HEK293T (cell line): ENCODE results near the gene DLD.

Experiments
- CTCF ChIA-PET: fragments of 350-600 bp; formaldehyde crosslinking; extraction: SDS; loops from one replicate; lab custom pipeline; 2021; ENCODE audit warnings: antibody characterized with exemption, inconsistent platforms; lab: Yijun Ruan, JAX
- POLR2A ChIA-PET: fragments of 350-600 bp; formaldehyde crosslinking; extraction: SDS; loops from one replicate; lab custom pipeline; 2020; ENCODE audit warnings: antibody characterized with exemption, inconsistent platforms; lab: Yijun Ruan, JAX
- DNase-seq: peaks from one replicate; pipeline ENCODE4 v3.0.0; 2012; ENCODE audit warnings: mixed read lengths; ENCODE audit errors: extremely low spot score
- ARNT ChIP-seq: fragments of 450-650 bp; IDR thresholded peaks from 2 replicates; pipeline ENCODE4 v1.6.1; 2017; ENCODE audit warnings: mild to moderate bottlenecking
- BHLHE40 ChIP-seq: fragments of 450-650 bp; IDR thresholded peaks from 2 replicates; pipeline ENCODE4 v1.6.1; 2016; ENCODE audit warnings: mild to moderate bottlenecking, moderate library complexity, borderline replicate concordance
- CTBP1 ChIP-seq: fragments of 450-650 bp; IDR thresholded peaks from 2 replicates; pipeline ENCODE4 v1.6.1; 2016; ENCODE audit warnings: borderline replicate concordance
- ELF4 ChIP-seq: fragments of 450-650 bp; IDR thresholded peaks from 2 replicates; pipeline ENCODE4 v1.6.1; 2017; ENCODE audit warnings: antibody characterized with exemption
- FOXA1 ChIP-seq: fragments of 450-650 bp; IDR thresholded peaks from 2 replicates; pipeline ENCODE4 v1.6.1; 2016; ENCODE audit warnings: mild to moderate bottlenecking
- FOXK2 ChIP-seq: fragments of 450-650 bp; IDR thresholded peaks from 2 replicates; pipeline ENCODE4 v1.6.1; 2016; ENCODE audit warnings: mild to moderate bottlenecking
- FOXM1 ChIP-seq: fragments of 450-650 bp; IDR thresholded peaks from 2 replicates; pipeline ENCODE4 v1.6.1; 2017; ENCODE audit warnings: mild to moderate bottlenecking, borderline replicate concordance
- HDGF ChIP-seq: fragments of 450-650 bp; IDR thresholded peaks from 2 replicates; pipeline ENCODE4 v1.6.1; 2017; ENCODE audit warnings: antibody characterized with exemption, borderline replicate concordance
- L3MBTL2 ChIP-seq: fragments of 450-650 bp; conservative IDR thresholded peaks from 2 replicates; pipeline ENCODE4 v1.6.1; 2016; ENCODE audit warnings: mild to moderate bottlenecking
- LEF1 ChIP-seq: fragments of 450-650 bp; IDR thresholded peaks from 2 replicates; pipeline ENCODE4 v1.6.1; 2017; ENCODE audit warnings: mild to moderate bottlenecking, borderline replicate concordance
- NFRKB ChIP-seq: fragments of 450-650 bp; IDR thresholded peaks from 2 replicates; pipeline ENCODE4 v1.6.1; 2016; ENCODE audit warnings: mild to moderate bottlenecking, moderate library complexity
- PKNOX1 ChIP-seq: fragments of 450-650 bp; IDR thresholded peaks from 2 replicates; pipeline ENCODE4 v1.6.1; 2016
- SP1 ChIP-seq: fragments of 450-650 bp; IDR thresholded peaks from 2 replicates; pipeline ENCODE4 v1.6.1; 2017
- SUZ12 ChIP-seq: fragments of 450-650 bp; IDR thresholded peaks from 2 replicates; pipeline ENCODE4 v1.6.1; 2016; ENCODE audit warnings: mild to moderate bottlenecking
- TARDBP ChIP-seq: fragments of 450-650 bp; IDR thresholded peaks from 2 replicates; pipeline ENCODE4 v1.6.1; 2016
- ZNF384 ChIP-seq: fragments of 450-650 bp; IDR thresholded peaks from 2 replicates; pipeline ENCODE4 v1.6.1; 2016

DLD gene

GRCh38 chr7:107962817-107963216 lies 71.8 kb downstream of the DLD start:
- no peak for TF ChIP-seq LEF1
- no peak for TF ChIP-seq FOXA1
- no peak for TF ChIP-seq TARDBP
- TF ChIP-seq PKNOX1, result no peak
- no peak for TF ChIP-seq SP1
- no peak for TF ChIP-seq ELF4
- DNase-seq, result no peak
- POLR2A ChIA-PET, result no interaction called here
- CTCF ChIA-PET, result no interaction called here

GRCh38 chr7:107964510-107964909 lies 73.5 kb downstream of the DLD start:
- POLR2A ChIA-PET, result no interaction called here
- CTCF ChIA-PET, result interaction anchor here (0.7 kb wide), 1 partner anchor 51 kb away, joined by 4 read pairs; no protein-coding TSS in a partner anchor
- no peak for TF ChIP-seq HDGF
- no peak for TF ChIP-seq PKNOX1
- TF ChIP-seq SUZ12, result no peak
- TF ChIP-seq FOXK2, result no peak
- no peak for TF ChIP-seq NFRKB
- no peak for TF ChIP-seq SP1
- no peak for TF ChIP-seq ELF4
- no peak for TF ChIP-seq ZNF384
- TF ChIP-seq TARDBP, result no peak
- no peak for TF ChIP-seq FOXA1
- TF ChIP-seq L3MBTL2, result no peak
- DNase-seq, result no peak

GRCh38 chr7:107966711-107967110 lies 75.7 kb downstream of the DLD start:
- no peak for DNase-seq
- TF ChIP-seq SP1 (no peak), FOXA1 (no peak)
- ChIA-PET POLR2A (no interaction called here), CTCF (no interaction called here)

GRCh38 chr7:107967420-107967819 lies 76.4 kb downstream of the DLD start:
- no peak for DNase-seq
- POLR2A ChIA-PET, result no interaction called here
- no peak for TF ChIP-seq SP1
- TF ChIP-seq PKNOX1, result no peak
- no peak for TF ChIP-seq FOXM1
- no peak for TF ChIP-seq FOXA1
- no peak for TF ChIP-seq FOXK2
- TF ChIP-seq ARNT, result no peak
- CTCF ChIA-PET, result no interaction called here

GRCh38 chr7:107968449-107968848 lies 77.5 kb downstream of the DLD start:
- DNase-seq, result no peak
- CTCF ChIA-PET, result no interaction called here
- TF ChIP-seq ELF4 (no peak), PKNOX1 (no peak)
- POLR2A ChIA-PET, result no interaction called here

- CTCF ChIA-PET, result no interaction called here
- TF ChIP-seq SP1 (no peak), ZNF384 (no peak), TARDBP (no peak), FOXM1 (no peak), HDGF (no peak), ARNT (no peak), PKNOX1 (no peak), NFRKB (no peak), L3MBTL2 (no peak), SUZ12 (no peak), FOXK2 (no peak), LEF1 (no peak), CTBP1 (no peak), BHLHE40 (no peak), ELF4 (no peak), FOXA1 (no peak)
- POLR2A ChIA-PET, result no interaction called here
These were observed 78.9 kb downstream of the DLD start for GRCh38 chr7:107969856-107970255.

More at GRCh38 chr7:107969856-107970255, 78.9 kb downstream of the DLD start:
- no peak for DNase-seq
